ENCODE measurements around the gene PPM1J. TPM values are rescaled to one million over a fixed set of nuclear protein-coding genes. Genes with fewer than 3 reads are reported as not detected.
A peak's percentile ranks its signal among the peaks of the same experiment; 100 is the strongest.

The PPM1J gene
- total RNA-seq, 1 experiment from 2014 or later, result 19.3 TPM

- CTCF ChIA-PET, result interaction anchor here (0.6 to 12.5 kb wide), 18 partner anchors 9 to 459 kb away, joined by 3 to 373 read pairs (median 4); partner anchors contain the start of genes LRIG2 and RHOC
- Mint-ChIP-seq H3K9me3 (no peaks in the 10 kb centered on the region), H3K4me3 (peak overlapping the region; percentile 31; the same call in 1 of the 2 replicates), H3K36me3 (no peaks in the 10 kb centered on the region), H3K27me3 (ENCODE audit: low read depth) (peaks cover 64% of the 10 kb centered on the region), H3K27ac (no peak overlapping the region), H3K4me1 (peaks cover 33% of the 10 kb centered on the region)
- DNase-seq (ENCODE audit: low spot score) (peak; percentile 83), ATAC-seq (peak; percentile 5; the same call in 1 of the 2 replicates)
- POLR2A ChIA-PET, result interaction anchor here (0.5 kb wide), 1 partner anchor 1041 kb away, joined by 3 read pairs; no protein-coding TSS in a partner anchor
- TF ChIP-seq ZNF281 (CRISPR knock-in tag; IDR thresholded peaks at IDR 0.05) (no peak), NR3C1 (CRISPR knock-in tag; conservative IDR thresholded peaks at IDR 0.05; ENCODE audit: low read depth) (no peak), CTCF (IDR thresholded peaks at IDR 0.05) (peak; percentile 75), TEAD1 (CRISPR knock-in tag; IDR thresholded peaks at IDR 0.05) (peak; percentile 25; the same call in 1 of the 2 replicates), USF2 (CRISPR knock-in tag; IDR thresholded peaks at IDR 0.05) (0 out of 2 replicates have a peak, but pooled peaks have one; percentile 31), FOXP1 (CRISPR knock-in tag; IDR thresholded peaks at IDR 0.05; ENCODE audit: borderline replicate concordance) (peak; percentile 57; the same call in 1 of the 2 replicates), FOXP4 (CRISPR knock-in tag; IDR thresholded peaks at IDR 0.05) (no peak), ZSCAN18 (CRISPR knock-in tag; IDR thresholded peaks at IDR 0.05) (no peak), ZNF423 (CRISPR knock-in tag; IDR thresholded peaks at IDR 0.05) (no peak)
Measured at GRCh38 chr1:112718691-112719418, 3.7 kb upstream of the PPM1J start.

GRCh38 chr1:112717263-112717873, 2.2 kb upstream of the PPM1J start:
- Mint-ChIP-seq H3K27ac (no peak overlapping the region), H3K36me3 (no peaks in the 10 kb centered on the region), H3K9me3 (no peaks in the 10 kb centered on the region), H3K27me3 (ENCODE audit: low read depth) (peaks cover 58% of the 10 kb centered on the region), H3K4me3 (no peak overlapping the region), H3K4me1 (peaks cover 39% of the 10 kb centered on the region)
- POLR2A ChIA-PET, result interaction anchor here (0.5 to 1.2 kb wide), 2 partner anchors 144 to 356 kb away, joined by 3 read pairs; partner anchors contain the start of gene LRIG2
- no peak for DNase-seq (ENCODE audit: low spot score)
- ATAC-seq, result no peak
- CTCF ChIA-PET, result interaction anchor here (0.5 to 12.5 kb wide), 18 partner anchors 12 to 355 kb away, joined by 3 to 373 read pairs (median 7); partner anchors contain the start of gene LRIG2
- TF ChIP-seq SP1 (CRISPR knock-in tag; conservative IDR thresholded peaks at IDR 0.05) (no peak), CBFB (CRISPR knock-in tag; IDR thresholded peaks at IDR 0.05; ENCODE audit: low read depth) (no peak), FOXP4 (CRISPR knock-in tag; IDR thresholded peaks at IDR 0.05) (no peak), NFE2L1 (CRISPR knock-in tag; IDR thresholded peaks at IDR 0.05) (no peak), ZNF532 (CRISPR knock-in tag; IDR thresholded peaks at IDR 0.05; ENCODE audit: borderline replicate concordance) (no peak), EMX1 (CRISPR knock-in tag; IDR thresholded peaks at IDR 0.05) (no peak), SMAD4 (CRISPR knock-in tag; IDR thresholded peaks at IDR 0.05) (no peak)
